Kasumi-1 (cell line): ENCODE results near the gene ADD1.

Source experiments
- DNase-seq, 2 experiments: peaks; one replicate each; lab custom pipeline; 2025; lab: John Stamatoyannopoulos, UW

The ADD1 gene

GRCh38 chr4:2843263-2843940 is at the start of gene ADD1:
TSS of gene ADD1 (plus strand) at chr4:2843844. CDS start at chr4:2875916, 32,072 bp downstream.
- DNase-seq: peak; percentile 74 to 84

GRCh38 chr4:2794486-2795299 is 49.0 kb upstream of the ADD1 start:
- peak in 1 of 2 experiments; percentile 27 for DNase-seq

- no peak for DNase-seq
Measured at GRCh38 chr4:2795300-2795892, 48.2 kb upstream of the ADD1 start.

GRCh38 chr4:2795893-2796848 is 47.5 kb upstream of the ADD1 start:
- DNase-seq: no peak

- DNase-seq: no peak
Measured at GRCh38 chr4:2796849-2797544, 46.6 kb upstream of the ADD1 start.

- peak in 1 of 2 experiments; percentile 56 for DNase-seq
Measured at GRCh38 chr4:2797545-2798305, 45.9 kb upstream of the ADD1 start.

GRCh38 chr4:2798399-2799223 is 45.0 kb upstream of the ADD1 start:
- DNase-seq: peak; percentile 81 to 84

GRCh38 chr4:2799224-2799911 is 44.3 kb upstream of the ADD1 start:
- DNase-seq: peak; percentile 29 to 53

- DNase-seq: no peak
Measured at GRCh38 chr4:2799971-2800690, 43.5 kb upstream of the ADD1 start.

GRCh38 chr4:2800691-2801596 is 42.7 kb upstream of the ADD1 start:
- peak; percentile 85 to 89 for DNase-seq

GRCh38 chr4:2802618-2803531 is 40.8 kb upstream of the ADD1 start:
- no peak for DNase-seq

- peak in 1 of 2 experiments; percentile 22 for DNase-seq
Measured at GRCh38 chr4:2803624-2804448, 39.8 kb upstream of the ADD1 start.

GRCh38 chr4:2804449-2804972 is 39.1 kb upstream of the ADD1 start:
- no peak for DNase-seq

- DNase-seq: no peak
Measured at GRCh38 chr4:2804973-2805501, 38.6 kb upstream of the ADD1 start.
